Measurements from ENCODE around the gene SDHAF1. TPM values are rescaled to one million over a fixed set of nuclear protein-coding genes. Genes with fewer than 3 reads are reported as not detected.

The SDHAF1 gene
- polyA plus RNA-seq, 3 donors = 10.6 to 15.7 (median 15.3) TPM

- no peak for DNase-seq (ENCODE audit: extremely low read depth in 1 of 11, low read depth in 9 of 11, low spot score in 4 of 11)
Observed at GRCh38 chr19:36006955-36007354, 12.0 kb downstream of the SDHAF1 start.

GRCh38 chr19:36008336-36008978 is 13.5 kb downstream of the SDHAF1 start, which contains the start of gene SYNE4:
Gene SYNE4 (minus strand): TSS chr19:36008813. CDS start chr19:36008681, 132 bp downstream.
- peak in 3 of 11 donors; percentile 56 to 67 (median 58) for DNase-seq (ENCODE audit: extremely low read depth in 1 of 11, low read depth in 9 of 11, low spot score in 4 of 11)

- peak in 1 of 11 donors; percentile 24 for DNase-seq (ENCODE audit: extremely low read depth in 1 of 11, low read depth in 9 of 11, low spot score in 4 of 11)
Observed at GRCh38 chr19:36009220-36009619, 14.2 kb downstream of the SDHAF1 start.

- no peak for DNase-seq (ENCODE audit: extremely low read depth in 1 of 11, low read depth in 9 of 11, low spot score in 4 of 11)
Observed at GRCh38 chr19:36009633-36010379, 14.8 kb downstream of the SDHAF1 start.

GRCh38 chr19:36010402-36010801 is 15.4 kb downstream of the SDHAF1 start:
- no peak for DNase-seq (ENCODE audit: extremely low read depth in 1 of 11, low read depth in 9 of 11, low spot score in 4 of 11)

- no peak for DNase-seq (ENCODE audit: extremely low read depth in 1 of 11, low read depth in 9 of 11, low spot score in 4 of 11)
Observed at GRCh38 chr19:36013280-36014011, 18.5 kb downstream of the SDHAF1 start.

GRCh38 chr19:36014012-36014924 is 19.3 kb downstream of the SDHAF1 start, which contains the start of gene ALKBH6:
Gene ALKBH6 (minus strand): TSS chr19:36014213. CDS start chr19:36013397, 816 bp downstream.
- DNase-seq (ENCODE audit: extremely low read depth in 1 of 11, low read depth in 9 of 11, low spot score in 4 of 11) = peak; percentile 92 to 99 (median 98)

GRCh38 chr19:36019061-36019670 is 24.2 kb downstream of the SDHAF1 start:
- no peak for DNase-seq (ENCODE audit: extremely low read depth in 1 of 11, low read depth in 9 of 11, low spot score in 4 of 11)

- DNase-seq (ENCODE audit: extremely low read depth in 1 of 11, low read depth in 9 of 11, low spot score in 4 of 11) = no peak
Observed at GRCh38 chr19:36023432-36023831, 28.4 kb downstream of the SDHAF1 start.

- no peak for DNase-seq (ENCODE audit: extremely low read depth in 1 of 11, low read depth in 9 of 11, low spot score in 4 of 11)
Observed at GRCh38 chr19:36025541-36025940, 30.6 kb downstream of the SDHAF1 start.

GRCh38 chr19:36026091-36026876 is 31.3 kb downstream of the SDHAF1 start:
- no peak for DNase-seq (ENCODE audit: extremely low read depth in 1 of 11, low read depth in 9 of 11, low spot score in 4 of 11)

GRCh38 chr19:36027696-36028095 is 32.7 kb downstream of the SDHAF1 start:
- DNase-seq (ENCODE audit: extremely low read depth in 1 of 11, low read depth in 9 of 11, low spot score in 4 of 11) = no peak

GRCh38 chr19:36028313-36029041 is 33.5 kb downstream of the SDHAF1 start:
- no peak for DNase-seq (ENCODE audit: extremely low read depth in 1 of 11, low read depth in 9 of 11, low spot score in 4 of 11)

- no peak for DNase-seq (ENCODE audit: extremely low read depth in 1 of 11, low read depth in 9 of 11, low spot score in 4 of 11)
Observed at GRCh38 chr19:36030264-36031148, 35.5 kb downstream of the SDHAF1 start.

- DNase-seq (ENCODE audit: extremely low read depth in 1 of 11, low read depth in 9 of 11, low spot score in 4 of 11) = no peak
Observed at GRCh38 chr19:36031308-36031707, 36.3 kb downstream of the SDHAF1 start.

All from renal cortex interstitium (tissue), 11 donors.